MG63 (cell line): ENCODE data around the gene HNF1B. TPM values are rescaled to one million over a fixed set of nuclear protein-coding genes. Genes with fewer than 3 reads are reported as not detected.
"Not testable (repeated sequence)": the region's sequence is repeated elsewhere in the genome, so short reads cannot be mapped to it uniquely, and the experiment has no call there.

Experiments used
- DNase-seq: peaks from one replicate; pipeline ENCODE4 v3.0.0-alpha.2; 2020
- H3K27me3 ChIP-seq: fragments of 250-450 bp; sonication (Bioruptor Pico); 2 replicates; pipeline ENCODE4 v1.5.1; 2020; ENCODE audit warnings: mild to moderate bottlenecking, moderate library complexity
- H3K36me3 ChIP-seq: fragments of 250-450 bp; sonication (Bioruptor Pico); 2 replicates; pipeline ENCODE4 v1.5.1; 2020; ENCODE audit warnings: mild to moderate bottlenecking, moderate library complexity
- H3K4me3 ChIP-seq: fragments of 250-450 bp; sonication (Bioruptor Pico); 2 replicates; pipeline ENCODE4 v1.5.1; 2020; ENCODE audit warnings: mild to moderate bottlenecking, moderate library complexity
- H3K9me3 ChIP-seq: fragments of 250-450 bp; sonication (Bioruptor Pico); 2 replicates; pipeline ENCODE4 v1.5.1; 2020; ENCODE audit warnings: mild to moderate bottlenecking, moderate library complexity
- total RNA-seq: library from RNA; depleted of rRNA; stranded (reverse); fragments of >200 nt; shearing (Covaris generic); gene quantifications from 2 replicates; pipeline ENCODE4 v1.2.3, GENCODE V29; 2014; ENCODE audit warnings: low replicate concordance; rRNA removed

The HNF1B gene
- total RNA-seq = not detected in 2 replicates

GRCh38 chr17:37744961-37745800 lies at the start of gene HNF1B:
TSS of gene HNF1B (minus strand) at chr17:37745059. CDS start at chr17:37744884, 175 bp downstream.
- H3K4me3 ChIP-seq = no peak within 1 kb of the TSS
- no peaks in the 10 kb centered on the region for H3K9me3 ChIP-seq
- DNase-seq = no peak
- no peaks in the 10 kb centered on the region for H3K36me3 ChIP-seq
- H3K27me3 ChIP-seq = peaks cover 32% of the 10 kb centered on the region

DNA sequence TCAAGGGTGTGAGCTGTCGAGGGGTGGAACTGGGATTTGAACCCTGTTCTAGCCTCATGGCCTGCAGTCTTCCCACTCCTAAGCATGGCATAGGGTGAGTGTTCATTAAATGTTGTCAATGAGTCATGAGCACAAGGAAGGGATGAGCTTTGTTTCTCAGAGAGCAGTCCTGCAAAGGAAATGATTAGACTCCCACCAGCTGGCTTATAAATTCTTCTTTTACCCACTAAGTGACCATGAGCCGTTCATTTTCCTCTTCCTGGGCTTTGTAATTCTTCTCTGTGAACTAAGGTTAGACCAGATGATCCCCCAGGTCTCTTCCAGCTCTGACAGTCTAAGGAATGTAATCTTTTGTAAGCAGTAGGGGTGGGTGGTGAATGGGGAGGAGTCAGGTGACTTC lies 47.9 kb upstream of the HNF1B start:
- no peaks in the 10 kb centered on the region for H3K9me3 ChIP-seq
- DNase-seq = no peak
- no peak overlapping the region for H3K4me3 ChIP-seq
- H3K36me3 ChIP-seq = no peaks in the 10 kb centered on the region
- no peaks in the 10 kb centered on the region for H3K27me3 ChIP-seq

- H3K36me3 ChIP-seq = no peaks in the 10 kb centered on the region
- H3K27me3 ChIP-seq = no peaks in the 10 kb centered on the region
- H3K9me3 ChIP-seq = no peaks in the 10 kb centered on the region
- no peak overlapping the region for H3K4me3 ChIP-seq
- DNase-seq = no peak
Measured at GRCh38 chr17:37791447-37792399, 46.9 kb upstream of the HNF1B start.

- no peak for DNase-seq
- Histone ChIP-seq H3K36me3 (no peaks in the 10 kb centered on the region), H3K9me3 (no peaks in the 10 kb centered on the region), H3K27me3 (no peaks in the 10 kb centered on the region), H3K4me3 (no peak overlapping the region)
Measured at GRCh38 chr17:37789771-37790541, 45.1 kb upstream of the HNF1B start.

DNA sequence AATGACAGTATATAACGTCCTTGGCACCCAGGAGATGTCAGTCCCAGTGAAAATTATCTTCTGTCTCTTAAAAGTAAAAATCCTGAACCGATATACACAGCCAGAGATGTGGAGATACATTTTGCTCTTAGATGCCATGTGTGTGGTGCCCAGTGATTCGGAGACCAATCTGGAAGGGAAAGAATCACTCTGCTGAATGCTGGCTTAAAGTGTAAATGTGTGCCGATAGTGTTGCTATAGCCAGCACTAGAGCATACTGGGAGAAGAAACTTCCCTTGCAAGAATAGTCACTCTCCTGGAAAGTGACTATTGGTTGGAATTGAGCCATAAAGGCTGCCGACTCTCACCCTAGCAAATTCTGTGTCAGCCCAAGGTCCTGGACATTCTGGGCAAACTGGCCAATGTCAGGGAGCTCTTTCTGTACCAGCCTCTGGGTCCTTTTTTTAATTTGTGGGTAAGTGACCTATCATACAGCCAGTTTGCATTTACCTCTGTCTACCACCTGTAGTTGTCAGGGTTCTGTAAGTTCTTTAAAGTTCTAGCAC lies 44.2 kb upstream of the HNF1B start:
- H3K27me3 ChIP-seq = no peaks in the 10 kb centered on the region
- H3K9me3 ChIP-seq = no peaks in the 10 kb centered on the region
- DNase-seq = no peak
- H3K4me3 ChIP-seq = no peak overlapping the region
- H3K36me3 ChIP-seq = no peaks in the 10 kb centered on the region

DNA sequence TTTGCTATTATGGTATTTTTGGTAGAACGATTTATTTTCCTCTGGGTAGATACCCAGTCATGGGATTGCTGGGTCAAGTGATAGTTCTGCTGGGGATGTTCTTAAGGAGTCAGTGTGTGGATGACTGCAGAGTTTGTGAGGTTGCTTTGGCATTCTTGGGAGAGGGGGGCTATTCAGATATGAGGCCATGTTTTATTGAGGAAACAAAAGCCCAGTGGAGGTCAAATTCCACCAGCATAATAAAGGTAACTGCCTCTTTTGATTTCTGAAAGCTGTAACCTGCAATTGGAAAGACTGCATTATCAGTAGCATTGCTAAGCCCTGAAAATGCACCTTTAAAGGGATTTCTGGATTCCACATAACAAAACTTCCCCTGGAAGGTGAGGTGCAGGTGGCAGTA lies 43.7 kb upstream of the HNF1B start:
- no peak for DNase-seq
- H3K4me3 ChIP-seq = no peak overlapping the region
- no peaks in the 10 kb centered on the region for H3K36me3 ChIP-seq
- peaks cover 3% of the 10 kb centered on the region for H3K9me3 ChIP-seq
- H3K27me3 ChIP-seq = no peaks in the 10 kb centered on the region

DNA sequence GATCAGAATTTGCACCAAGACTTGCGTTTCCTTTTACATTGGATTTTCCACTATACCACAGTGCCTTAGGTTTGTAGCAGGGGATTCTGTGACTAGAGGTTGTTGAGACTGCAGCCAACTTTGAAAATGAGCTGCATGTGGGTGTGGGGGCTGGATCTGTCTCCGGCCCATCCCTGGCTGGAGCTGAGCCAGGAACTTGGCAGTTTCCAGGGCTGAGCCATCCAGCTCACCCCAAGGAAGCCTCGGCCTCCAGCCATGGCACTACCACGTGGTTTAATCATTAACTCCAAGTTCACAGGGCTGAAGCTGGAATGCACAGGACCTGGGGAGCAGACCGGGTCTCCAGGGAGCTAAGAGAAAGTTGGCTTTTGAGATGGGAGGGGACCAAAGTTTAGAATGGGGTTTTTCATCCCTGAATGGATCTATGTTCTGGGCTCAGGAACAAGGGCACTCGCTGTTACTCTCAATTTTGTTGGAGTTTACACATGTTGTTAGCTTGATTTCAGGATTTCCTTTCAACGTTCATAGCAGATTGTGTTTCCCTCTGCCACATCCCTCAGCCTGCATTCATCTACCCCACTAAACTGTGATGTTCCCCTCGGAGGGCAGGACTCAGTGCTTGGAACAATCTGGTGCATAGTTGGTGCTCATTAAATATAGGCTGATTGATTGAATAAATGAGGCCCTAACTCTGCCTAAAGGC lies 42.3 kb upstream of the HNF1B start:
- peak; percentile 98 for DNase-seq

DNA sequence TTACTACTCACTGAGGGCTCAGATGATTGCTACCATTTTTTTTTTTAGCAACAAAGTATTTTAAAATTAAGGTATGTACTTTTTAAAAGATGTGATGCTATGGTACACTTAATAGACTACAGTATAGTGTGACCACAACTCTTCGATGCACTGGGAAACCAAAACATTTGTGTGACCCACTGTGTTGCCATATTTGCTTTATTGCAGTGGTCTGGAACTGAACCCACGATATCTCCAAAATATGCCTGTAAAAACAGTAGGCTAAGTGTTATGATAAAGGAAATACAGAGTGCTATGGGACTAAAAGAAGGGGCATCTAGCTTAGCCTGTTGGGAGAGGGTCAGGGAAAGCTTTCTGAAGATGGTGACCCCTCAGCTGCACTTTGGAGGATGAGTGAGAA lies 41.6 kb upstream of the HNF1B start:
- H3K27me3 ChIP-seq = no peaks in the 10 kb centered on the region

More for the DNA sequence above, 42.3 kb upstream of the HNF1B start:
- H3K9me3 ChIP-seq = peaks cover 4% of the 10 kb centered on the region
- no peaks in the 10 kb centered on the region for H3K36me3 ChIP-seq
- no peaks in the 10 kb centered on the region for H3K27me3 ChIP-seq
- H3K4me3 ChIP-seq = no peak overlapping the region

DNA sequence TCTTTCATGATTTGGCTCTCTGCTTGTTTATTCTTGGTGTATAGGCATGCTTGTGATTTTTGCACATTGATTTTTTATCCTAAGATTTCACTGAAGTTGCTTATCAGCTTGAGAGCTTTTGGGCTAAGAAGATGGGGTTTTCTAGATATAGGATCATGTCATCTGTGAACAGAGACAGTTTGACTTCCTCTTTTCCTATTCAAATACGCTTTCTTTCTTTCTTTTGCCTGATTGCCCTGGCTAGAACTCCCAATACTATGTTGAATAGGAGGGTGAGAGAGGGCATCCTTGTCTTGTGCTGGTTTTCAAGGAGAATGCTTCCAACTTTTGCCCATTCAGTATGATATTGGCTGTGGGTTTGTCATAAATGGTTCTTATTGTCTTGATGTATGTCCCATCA lies 37.6 kb upstream of the HNF1B start:
- not testable (repeated sequence) for H3K27me3 ChIP-seq, DNase-seq, H3K4me3 ChIP-seq, H3K9me3 ChIP-seq, H3K36me3 ChIP-seq

More for the DNA sequence above, 41.6 kb upstream of the HNF1B start:
- Histone ChIP-seq H3K36me3 (no peaks in the 10 kb centered on the region), H3K4me3 (no peak overlapping the region), H3K9me3 (peaks cover 4% of the 10 kb centered on the region)
- peak; percentile 45 for DNase-seq

- Histone ChIP-seq H3K27me3 (no peaks in the 10 kb centered on the region), H3K36me3 (no peaks in the 10 kb centered on the region), H3K9me3 (peaks cover 7% of the 10 kb centered on the region), H3K4me3 (no peak overlapping the region)
- no peak for DNase-seq
Measured at GRCh38 chr17:37781451-37781850, 36.6 kb upstream of the HNF1B start.

GRCh38 chr17:37779554-37779953 lies 34.7 kb upstream of the HNF1B start:
- H3K9me3 ChIP-seq = peaks cover 7% of the 10 kb centered on the region
- peak; percentile 93 for DNase-seq
- H3K4me3 ChIP-seq = no peak overlapping the region
- no peaks in the 10 kb centered on the region for H3K27me3 ChIP-seq
- no peaks in the 10 kb centered on the region for H3K36me3 ChIP-seq

- Histone ChIP-seq H3K4me3 (no peak overlapping the region), H3K36me3 (no peaks in the 10 kb centered on the region), H3K9me3 (no peaks in the 10 kb centered on the region; the same call in 1 of the 2 replicates), H3K27me3 (no peaks in the 10 kb centered on the region)
- no peak for DNase-seq
Measured at GRCh38 chr17:37774504-37774903, 29.6 kb upstream of the HNF1B start.

GRCh38 chr17:37772982-37773381 lies 28.1 kb upstream of the HNF1B start:
- no peak for DNase-seq
- Histone ChIP-seq H3K27me3 (no peaks in the 10 kb centered on the region), H3K4me3 (no peak overlapping the region), H3K36me3 (no peaks in the 10 kb centered on the region), H3K9me3 (no peaks in the 10 kb centered on the region)

GRCh38 chr17:37770631-37771518 lies 26.0 kb upstream of the HNF1B start:
- H3K27me3 ChIP-seq = no peaks in the 10 kb centered on the region
- DNase-seq = peak; percentile 59
- no peak overlapping the region for H3K4me3 ChIP-seq
- H3K36me3 ChIP-seq = no peaks in the 10 kb centered on the region
- no peaks in the 10 kb centered on the region for H3K9me3 ChIP-seq

DNA sequence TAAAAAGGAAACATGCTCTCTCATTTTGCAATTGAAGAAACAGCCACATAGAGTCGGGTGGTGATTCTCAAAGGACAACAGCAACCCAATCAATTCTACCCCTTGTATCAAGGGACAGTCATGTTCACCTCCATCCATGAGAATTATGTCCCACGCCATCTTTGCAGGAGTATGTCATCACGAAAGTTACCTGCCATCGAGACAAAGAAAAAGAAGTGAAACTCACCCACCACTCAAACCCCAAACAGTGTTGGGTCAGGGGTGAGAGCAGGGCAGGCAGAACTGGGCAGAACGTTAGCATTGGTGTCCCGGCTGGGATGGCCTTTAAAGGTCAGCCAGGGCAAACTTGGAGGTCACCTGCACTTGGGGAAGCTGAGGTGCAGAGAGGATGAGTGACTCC lies 24.2 kb upstream of the HNF1B start:
- Histone ChIP-seq H3K27me3 (no peaks in the 10 kb centered on the region), H3K4me3 (no peak overlapping the region), H3K9me3 (no peaks in the 10 kb centered on the region), H3K36me3 (no peaks in the 10 kb centered on the region)
- no peak for DNase-seq
